C4-2B (cell line): Measurements from ENCODE around the gene SLC7A4.
"Not testable (repeated sequence)": the region's sequence is repeated elsewhere in the genome, so short reads cannot be mapped to it uniquely, and the experiment has no call there.

Experiments
- H3K27ac ChIP-seq: fragments of 450-650 bp; 2 replicates; pipeline ENCODE4 v1.5.1; 2017
- ZFX ChIP-seq: fragments of 450-650 bp; IDR thresholded peaks from 2 replicates; pipeline ENCODE4 v1.6.1; 2017
- TF ChIP-seq, protein P1 (sequence below): fragments of 450-650 bp; conservative IDR thresholded peaks from 2 replicates; pipeline ENCODE4 v1.5.1; 2017; ENCODE audit warnings: mild to moderate bottlenecking

Gene SLC7A4

DNA sequence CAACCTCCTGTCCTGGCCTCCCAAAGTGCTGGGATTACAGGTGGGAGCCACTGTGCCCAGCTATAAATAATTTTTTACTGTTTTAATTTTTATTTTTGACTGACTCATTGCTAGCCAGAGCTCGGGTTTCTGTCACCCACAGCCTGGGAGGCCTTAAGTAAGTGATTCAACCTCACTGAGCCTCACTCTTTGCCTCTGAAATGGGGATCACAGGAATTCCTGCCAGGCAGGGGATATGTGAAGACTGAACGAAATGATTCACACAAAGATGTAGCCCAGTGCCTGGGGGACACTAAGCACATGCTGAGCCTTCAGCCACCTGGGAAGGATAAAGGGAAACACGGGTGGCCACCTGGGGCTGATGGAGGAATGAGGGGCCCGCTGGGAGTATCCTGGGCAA is 9.6 kb upstream of the SLC7A4 start:
- no peak overlapping the region for H3K27ac ChIP-seq

DNA sequence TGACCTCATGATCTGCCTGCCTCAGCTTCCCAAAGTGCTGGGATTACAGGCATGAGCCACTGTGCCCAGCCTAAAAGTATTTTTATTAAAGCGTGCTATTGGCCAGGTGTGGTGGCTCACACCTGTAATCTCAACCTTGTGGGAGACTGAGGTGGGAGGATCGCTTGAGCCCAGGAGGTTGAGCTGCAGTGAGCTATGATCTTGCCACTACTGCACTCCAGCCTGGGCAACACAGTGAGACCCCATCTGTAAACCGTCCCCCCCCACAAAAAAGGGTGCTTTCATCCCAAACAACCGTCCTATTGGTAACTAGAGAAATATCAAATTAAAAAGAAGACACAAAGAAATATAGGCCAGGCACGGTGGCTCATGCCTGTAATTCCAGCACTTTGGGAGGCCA is 6.8 kb upstream of the SLC7A4 start:
- not testable (repeated sequence) for H3K27ac ChIP-seq

More for the DNA sequence above, 9.6 kb upstream of the SLC7A4 start:
- TF ChIP-seq, protein P1, sequence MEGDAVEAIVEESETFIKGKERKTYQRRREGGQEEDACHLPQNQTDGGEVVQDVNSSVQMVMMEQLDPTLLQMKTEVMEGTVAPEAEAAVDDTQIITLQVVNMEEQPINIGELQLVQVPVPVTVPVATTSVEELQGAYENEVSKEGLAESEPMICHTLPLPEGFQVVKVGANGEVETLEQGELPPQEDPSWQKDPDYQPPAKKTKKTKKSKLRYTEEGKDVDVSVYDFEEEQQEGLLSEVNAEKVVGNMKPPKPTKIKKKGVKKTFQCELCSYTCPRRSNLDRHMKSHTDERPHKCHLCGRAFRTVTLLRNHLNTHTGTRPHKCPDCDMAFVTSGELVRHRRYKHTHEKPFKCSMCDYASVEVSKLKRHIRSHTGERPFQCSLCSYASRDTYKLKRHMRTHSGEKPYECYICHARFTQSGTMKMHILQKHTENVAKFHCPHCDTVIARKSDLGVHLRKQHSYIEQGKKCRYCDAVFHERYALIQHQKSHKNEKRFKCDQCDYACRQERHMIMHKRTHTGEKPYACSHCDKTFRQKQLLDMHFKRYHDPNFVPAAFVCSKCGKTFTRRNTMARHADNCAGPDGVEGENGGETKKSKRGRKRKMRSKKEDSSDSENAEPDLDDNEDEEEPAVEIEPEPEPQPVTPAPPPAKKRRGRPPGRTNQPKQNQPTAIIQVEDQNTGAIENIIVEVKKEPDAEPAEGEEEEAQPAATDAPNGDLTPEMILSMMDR, result no peak
- TF ChIP-seq ZFX, result no peak

DNA sequence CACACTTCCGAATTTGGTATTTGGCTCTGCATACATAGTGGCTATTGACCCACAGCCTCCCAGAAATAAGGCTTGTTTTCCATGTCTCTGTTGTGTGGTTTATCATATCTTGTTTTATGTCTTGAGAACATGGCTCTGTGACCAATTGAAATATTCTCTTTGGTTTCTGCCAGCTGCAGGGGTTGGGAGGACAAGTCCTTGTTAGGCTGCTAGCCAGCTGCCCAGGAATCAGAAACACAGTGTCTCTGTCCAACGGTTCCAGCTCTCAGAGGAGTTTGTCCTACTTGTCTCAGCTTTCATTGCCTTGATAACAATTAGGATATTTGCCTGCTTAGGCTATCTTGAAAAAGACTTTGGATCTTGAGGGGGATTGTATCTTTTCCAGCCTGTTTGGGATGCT is 6.0 kb upstream of the SLC7A4 start:
- TF ChIP-seq, protein P1, result no peak
- TF ChIP-seq ZFX, result no peak

DNA sequence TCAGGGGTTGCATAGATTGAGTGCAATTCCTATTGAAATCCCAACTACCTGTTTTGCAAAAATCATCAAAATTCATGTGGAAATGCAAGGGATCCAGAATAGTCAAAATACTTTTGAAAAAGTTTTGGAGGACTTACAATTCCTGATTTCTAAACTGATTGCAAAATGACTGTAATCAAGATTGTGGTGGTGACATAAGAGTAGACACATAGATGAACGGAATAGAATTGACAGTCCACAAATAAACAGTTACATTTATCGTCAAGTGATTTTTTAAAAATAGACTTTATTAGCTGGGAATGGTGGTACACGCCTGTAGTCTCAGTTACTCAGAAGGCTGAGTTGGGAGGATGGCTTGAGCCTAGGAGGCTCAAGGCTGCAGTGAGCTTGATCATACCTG is 2.6 kb upstream of the SLC7A4 start:
- H3K27ac ChIP-seq, result no peak overlapping the region
- TF ChIP-seq, protein P1, result no peak
- TF ChIP-seq ZFX, result no peak

More for the DNA sequence above, 6.0 kb upstream of the SLC7A4 start:
- no peak overlapping the region for H3K27ac ChIP-seq

DNA sequence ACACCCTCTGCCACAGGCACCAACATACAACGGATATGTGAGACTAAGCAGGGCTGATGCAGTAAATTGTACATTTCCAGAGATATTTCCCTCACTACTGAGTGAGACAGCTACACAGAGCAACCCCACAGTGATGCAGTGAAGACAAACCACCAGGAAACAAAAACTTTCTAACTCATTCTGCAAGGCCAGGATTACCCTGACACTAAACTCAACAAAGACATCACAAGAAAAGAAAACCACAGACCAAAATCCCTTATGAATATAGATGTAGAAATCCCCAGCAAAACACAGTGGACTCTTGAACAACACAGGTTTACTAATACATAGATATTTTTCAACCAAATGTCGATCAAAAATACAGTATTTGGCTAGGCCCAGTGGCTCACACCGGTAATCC is 1.5 kb upstream of the SLC7A4 start:
- H3K27ac ChIP-seq, result no peak overlapping the region
- TF ChIP-seq, protein P1, result no peak
- no peak for TF ChIP-seq ZFX

DNA sequence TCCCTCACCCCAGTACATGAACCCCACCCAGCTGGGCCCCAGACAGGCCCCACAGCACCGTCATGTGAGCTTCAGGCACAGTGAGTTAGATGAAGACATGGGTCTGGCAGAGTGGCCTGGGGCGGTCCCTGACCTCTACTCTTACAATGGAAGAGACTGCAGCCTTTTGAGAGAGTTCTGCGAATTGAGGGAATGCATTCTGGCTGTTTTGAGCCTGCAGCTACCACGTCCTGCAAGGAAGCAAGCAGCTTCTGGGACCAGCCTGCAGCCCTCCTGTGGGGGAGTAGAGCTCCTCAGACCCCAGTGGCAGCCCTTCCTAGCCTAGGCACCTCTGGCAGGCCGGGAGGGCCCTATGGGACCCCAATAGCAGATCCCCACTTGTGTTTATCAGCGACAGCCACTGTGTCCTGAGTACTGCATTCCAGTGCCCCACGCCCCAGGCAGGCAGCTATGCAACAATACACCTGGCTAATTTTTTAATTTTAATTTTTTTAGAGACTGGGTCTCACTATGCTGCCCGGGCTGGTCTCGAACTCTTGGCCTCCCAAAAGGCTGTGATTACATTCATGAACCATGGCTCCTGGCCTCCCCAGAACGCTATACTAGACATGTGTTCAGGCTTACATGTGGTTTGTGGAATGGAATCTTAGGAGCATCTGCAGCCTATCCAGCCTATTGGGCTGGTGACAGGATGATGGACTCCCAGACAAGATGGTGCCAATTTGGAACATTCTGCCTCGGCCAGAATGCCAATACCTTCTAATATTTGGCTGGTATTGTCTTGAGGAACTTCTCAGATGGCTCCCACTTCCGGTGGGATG is 717 bp upstream of the SLC7A4 start:
- no peak overlapping the region for H3K27ac ChIP-seq
- TF ChIP-seq, protein P1, result no peak
- TF ChIP-seq ZFX, result no peak

DNA sequence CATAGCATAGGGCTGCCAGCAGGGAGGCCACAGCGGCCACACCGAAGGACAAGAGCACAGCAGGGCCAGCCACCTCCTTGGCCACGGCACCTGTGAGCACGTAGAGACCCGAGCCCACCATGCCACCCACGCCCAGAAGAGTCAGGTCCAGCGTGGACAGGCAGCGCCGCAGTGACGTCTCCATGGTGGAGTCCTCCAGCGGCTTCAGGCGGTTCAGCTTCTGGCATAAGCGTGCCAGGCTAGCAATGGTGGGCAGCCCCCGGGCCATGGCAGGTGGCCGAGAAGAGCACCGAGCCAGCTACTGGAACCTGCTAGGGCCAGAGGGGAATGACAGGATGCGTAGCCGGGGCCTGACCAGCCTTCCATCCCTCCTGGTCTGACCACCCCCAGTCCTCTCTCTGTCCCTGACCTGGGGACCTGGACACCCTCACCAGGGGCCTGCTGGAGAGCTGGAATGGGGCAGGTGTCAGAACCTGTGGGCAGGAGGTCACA is 770 bp downstream of the SLC7A4 start:
- no peak overlapping the region for H3K27ac ChIP-seq
- no peak for TF ChIP-seq ZFX
- TF ChIP-seq, protein P1, result no peak
